Measurements from ENCODE around the gene IKZF3.

- TF ChIP-seq, protein P1, sequence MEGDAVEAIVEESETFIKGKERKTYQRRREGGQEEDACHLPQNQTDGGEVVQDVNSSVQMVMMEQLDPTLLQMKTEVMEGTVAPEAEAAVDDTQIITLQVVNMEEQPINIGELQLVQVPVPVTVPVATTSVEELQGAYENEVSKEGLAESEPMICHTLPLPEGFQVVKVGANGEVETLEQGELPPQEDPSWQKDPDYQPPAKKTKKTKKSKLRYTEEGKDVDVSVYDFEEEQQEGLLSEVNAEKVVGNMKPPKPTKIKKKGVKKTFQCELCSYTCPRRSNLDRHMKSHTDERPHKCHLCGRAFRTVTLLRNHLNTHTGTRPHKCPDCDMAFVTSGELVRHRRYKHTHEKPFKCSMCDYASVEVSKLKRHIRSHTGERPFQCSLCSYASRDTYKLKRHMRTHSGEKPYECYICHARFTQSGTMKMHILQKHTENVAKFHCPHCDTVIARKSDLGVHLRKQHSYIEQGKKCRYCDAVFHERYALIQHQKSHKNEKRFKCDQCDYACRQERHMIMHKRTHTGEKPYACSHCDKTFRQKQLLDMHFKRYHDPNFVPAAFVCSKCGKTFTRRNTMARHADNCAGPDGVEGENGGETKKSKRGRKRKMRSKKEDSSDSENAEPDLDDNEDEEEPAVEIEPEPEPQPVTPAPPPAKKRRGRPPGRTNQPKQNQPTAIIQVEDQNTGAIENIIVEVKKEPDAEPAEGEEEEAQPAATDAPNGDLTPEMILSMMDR (IDR thresholded peaks at IDR 0.05; ENCODE audit: insufficient read depth, low read depth, low read length) = no peak
- TF ChIP-seq EZH2 (IDR thresholded peaks at IDR 0.05; ENCODE audit: insufficient read depth, low read length) = no peak
Measured at GRCh38 chr17:39889200-39889599, 25.1 kb upstream of the IKZF3 start.
